ENCODE data around the gene CSK. TPM values are rescaled to one million over a fixed set of nuclear protein-coding genes. Genes with fewer than 3 reads are reported as not detected.
A peak's percentile ranks its signal among the peaks of the same experiment; 100 is the strongest.

Gene CSK
- total RNA-seq, 3 donors from 2014 or later (not counting 1 experiment from before 2014, with no cell fraction given): 282 to 334 (median 287) TPM

DNA sequence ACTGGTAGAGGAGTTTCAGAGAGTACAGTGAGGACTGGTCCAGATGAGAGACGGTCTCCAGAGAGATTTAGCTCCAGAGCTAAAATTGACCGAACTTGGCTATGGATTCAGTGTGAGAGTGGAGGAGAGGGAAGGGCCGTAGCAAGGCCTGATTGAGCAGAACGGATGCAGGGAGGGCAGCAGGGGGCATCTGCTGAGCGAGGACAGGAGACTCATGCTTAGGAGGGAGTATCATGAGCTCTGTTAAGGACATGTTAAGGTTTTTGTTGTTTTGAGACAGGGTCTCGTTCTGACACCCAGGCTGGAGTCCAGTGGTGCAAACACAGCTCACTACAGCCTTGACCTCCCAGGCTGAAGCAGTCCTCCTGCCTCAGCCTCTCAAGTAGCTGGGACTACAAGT, 23.1 kb downstream of the CSK start:
- 92% methylated on average over 6 of the region's 6 CpGs for WGBS (ENCODE audit: insufficient coverage)
- Histone ChIP-seq H3K36me3 (ENCODE audit: control insufficient read depth, insufficient read depth, low read length) (peaks cover 42% of the 10 kb centered on the region), H3K27ac (ENCODE audit: low read length) (no peak overlapping the region)

DNA sequence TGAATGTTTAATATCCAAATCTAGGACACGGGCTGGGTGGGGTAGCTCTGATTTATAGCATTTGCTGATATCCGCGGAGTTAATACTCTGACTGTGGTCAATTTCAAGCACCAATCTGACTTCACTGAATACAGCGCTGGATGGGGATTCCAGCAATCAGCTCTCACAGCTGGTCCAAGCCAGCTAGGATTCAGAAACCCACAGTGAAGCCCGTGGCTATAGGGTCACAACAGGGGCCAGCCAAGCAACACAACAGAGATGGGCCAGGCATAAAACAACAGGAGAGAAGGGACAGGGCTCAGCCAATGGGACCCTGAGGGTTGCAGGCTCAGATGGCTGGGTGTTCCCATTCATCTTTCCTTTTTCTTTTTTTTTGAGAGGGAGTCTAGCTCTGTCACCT, 25.4 kb downstream of the CSK start:
- no peak for DNase-seq

More for the DNA sequence above, 23.1 kb downstream of the CSK start:
- intact Hi-C loops (cut with micrococcal nuclease): no loop called here
- Mint-ChIP-seq H3K4me3 (no peak overlapping the region), H3K27ac (peak overlapping the region; percentile 67 to 69), H3K27me3 (ENCODE audit: low read depth in 2 of 2) (no peaks in the 10 kb centered on the region), H3K36me3 (no peaks in the 10 kb centered on the region), H3K9me3 (no peaks in the 10 kb centered on the region), H3K4me1 (peaks cover 9 to 50% of the 10 kb centered on the region in 2 donors)
- H3K4me3 ChIP-seq (ENCODE audit: low read length): no peak overlapping the region
- ATAC-seq: no peak
- no peak for DNase-seq
- TF ChIP-seq, protein P1, sequence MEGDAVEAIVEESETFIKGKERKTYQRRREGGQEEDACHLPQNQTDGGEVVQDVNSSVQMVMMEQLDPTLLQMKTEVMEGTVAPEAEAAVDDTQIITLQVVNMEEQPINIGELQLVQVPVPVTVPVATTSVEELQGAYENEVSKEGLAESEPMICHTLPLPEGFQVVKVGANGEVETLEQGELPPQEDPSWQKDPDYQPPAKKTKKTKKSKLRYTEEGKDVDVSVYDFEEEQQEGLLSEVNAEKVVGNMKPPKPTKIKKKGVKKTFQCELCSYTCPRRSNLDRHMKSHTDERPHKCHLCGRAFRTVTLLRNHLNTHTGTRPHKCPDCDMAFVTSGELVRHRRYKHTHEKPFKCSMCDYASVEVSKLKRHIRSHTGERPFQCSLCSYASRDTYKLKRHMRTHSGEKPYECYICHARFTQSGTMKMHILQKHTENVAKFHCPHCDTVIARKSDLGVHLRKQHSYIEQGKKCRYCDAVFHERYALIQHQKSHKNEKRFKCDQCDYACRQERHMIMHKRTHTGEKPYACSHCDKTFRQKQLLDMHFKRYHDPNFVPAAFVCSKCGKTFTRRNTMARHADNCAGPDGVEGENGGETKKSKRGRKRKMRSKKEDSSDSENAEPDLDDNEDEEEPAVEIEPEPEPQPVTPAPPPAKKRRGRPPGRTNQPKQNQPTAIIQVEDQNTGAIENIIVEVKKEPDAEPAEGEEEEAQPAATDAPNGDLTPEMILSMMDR (IDR thresholded peaks at IDR 0.05): no peak
- no peaks in the 10 kb centered on the region for H3K27me3 ChIP-seq (ENCODE audit: control insufficient read depth, insufficient read depth, low read length)
- H3K4me1 ChIP-seq (ENCODE audit: control insufficient read depth, insufficient read depth, low read length): peaks cover 38% of the 10 kb centered on the region
- no peaks in the 10 kb centered on the region for H3K9me3 ChIP-seq (ENCODE audit: control insufficient read depth, insufficient read depth, low read length)

DNA sequence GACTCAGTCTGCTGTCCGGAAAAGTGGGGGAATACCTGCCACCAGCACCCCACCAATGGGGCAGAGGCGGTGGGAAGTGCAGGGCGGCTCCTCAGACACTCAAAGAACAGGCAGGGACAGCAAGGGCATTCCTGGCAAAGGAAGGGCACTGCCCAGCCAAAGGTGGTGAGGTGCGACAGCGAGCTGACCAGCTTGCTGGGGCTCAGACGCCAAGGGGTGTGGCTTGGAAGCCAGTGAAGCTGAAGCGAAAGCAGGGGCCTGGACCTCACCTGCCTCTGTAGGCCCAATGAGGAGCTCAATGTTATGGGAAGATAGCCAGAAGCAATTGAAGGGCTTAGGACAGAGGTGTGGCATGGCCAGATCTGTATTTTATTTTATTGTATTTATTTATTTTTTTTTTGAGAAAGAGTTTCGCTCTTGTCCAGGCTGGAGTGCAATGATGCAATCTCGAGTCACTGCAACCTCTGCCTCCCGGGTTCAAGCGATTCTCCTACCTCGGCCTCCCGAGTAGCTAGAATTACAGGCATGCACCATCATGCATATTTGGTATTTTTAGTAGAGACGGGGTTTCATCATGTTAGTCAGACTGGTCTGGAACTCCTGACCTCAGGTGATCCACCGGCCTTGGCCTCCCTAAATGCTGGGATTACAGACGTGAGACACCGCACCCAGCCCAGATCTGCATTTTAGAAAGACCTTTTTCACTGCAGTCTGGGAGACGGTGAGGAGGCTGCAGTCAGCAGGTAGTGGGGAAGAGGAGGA, 26.4 kb downstream of the CSK start:
- no peak for DNase-seq
- Mint-ChIP-seq H3K9me3 (no peaks in the 10 kb centered on the region), H3K27me3 (ENCODE audit: low read depth in 2 of 2) (peaks cover 0 to 3% of the 10 kb centered on the region in 2 donors), H3K4me3 (no peak overlapping the region), H3K36me3 (no peaks in the 10 kb centered on the region), H3K27ac (peak overlapping the region; percentile 65 to 84), H3K4me1 (peaks cover 5 to 39% of the 10 kb centered on the region in 2 donors)
- no peak for ATAC-seq
- Histone ChIP-seq H3K9me3 (ENCODE audit: control insufficient read depth, insufficient read depth, low read length) (no peaks in the 10 kb centered on the region), H3K36me3 (ENCODE audit: control insufficient read depth, insufficient read depth, low read length) (peaks cover 11% of the 10 kb centered on the region), H3K4me3 (ENCODE audit: low read length) (no peak overlapping the region), H3K4me1 (ENCODE audit: control insufficient read depth, insufficient read depth, low read length) (peaks cover 25% of the 10 kb centered on the region), H3K27me3 (ENCODE audit: control insufficient read depth, insufficient read depth, low read length) (no peaks in the 10 kb centered on the region), H3K27ac (ENCODE audit: low read length) (peak overlapping the region; percentile 25)
- TF ChIP-seq, protein P1 (IDR thresholded peaks at IDR 0.05): no peak
- 86% methylated on average over 18 of the region's 18 CpGs for WGBS (ENCODE audit: insufficient coverage)
- intact Hi-C loops (cut with micrococcal nuclease): no loop called here

More for the DNA sequence above, 25.4 kb downstream of the CSK start:
- intact Hi-C loops (cut with micrococcal nuclease): no loop called here
- peak overlapping the region; percentile 64 to 65 for H3K27ac Mint-ChIP-seq
- no peak for ATAC-seq
- peaks cover 5 to 39% of the 10 kb centered on the region in 2 donors for H3K4me1 Mint-ChIP-seq
- H3K27ac ChIP-seq (ENCODE audit: low read length): peak overlapping the region; percentile 6
- 87% methylated on average over 5 of the region's 5 CpGs for WGBS (ENCODE audit: insufficient coverage)
- TF ChIP-seq, protein P1 (IDR thresholded peaks at IDR 0.05): no peak
- H3K36me3 ChIP-seq (ENCODE audit: control insufficient read depth, insufficient read depth, low read length): peaks cover 20% of the 10 kb centered on the region
- no peaks in the 10 kb centered on the region for H3K9me3 Mint-ChIP-seq
- no peaks in the 10 kb centered on the region for H3K9me3 ChIP-seq (ENCODE audit: control insufficient read depth, insufficient read depth, low read length)
- H3K27me3 ChIP-seq (ENCODE audit: control insufficient read depth, insufficient read depth, low read length): no peaks in the 10 kb centered on the region
- no peak overlapping the region for H3K4me3 ChIP-seq (ENCODE audit: low read length)
- H3K4me3 Mint-ChIP-seq: no peak overlapping the region
- H3K36me3 Mint-ChIP-seq: no peaks in the 10 kb centered on the region
- H3K4me1 ChIP-seq (ENCODE audit: control insufficient read depth, insufficient read depth, low read length): peaks cover 25% of the 10 kb centered on the region
- no peaks in the 10 kb centered on the region for H3K27me3 Mint-ChIP-seq (ENCODE audit: low read depth in 2 of 2)

Data from natural killer cell (primary cell).